Mesendoderm (in vitro differentiated cells): ENCODE measurements around the gene VWA2.
A peak's percentile ranks its signal among the peaks of the same experiment; 100 is the strongest.

Source experiments
- DNase-seq: peaks from one replicate; pipeline ENCODE4 v3.0.0; 2013
- H2AK5ac ChIP-seq: 2 replicates; pipeline ENCODE4 v1.6.1; 2013; ENCODE audit warnings: low read length, inconsistent platforms
- H2BK120ac ChIP-seq: 2 replicates; pipeline ENCODE4 v1.6.1; 2013; ENCODE audit warnings: low read depth, mild to moderate bottlenecking, low read length, moderate library complexity, mixed read lengths
- H2BK15ac ChIP-seq: replicated peaks from 2 replicates; pipeline ENCODE4 v1.6.1; 2013; ENCODE audit warnings: low read depth, mild to moderate bottlenecking, moderate library complexity
- H2BK5ac ChIP-seq: 2 replicates; pipeline ENCODE4 v1.6.1; 2013; ENCODE audit warnings: low read length, inconsistent platforms
- H3K18ac ChIP-seq: 2 replicates; pipeline ENCODE4 v1.6.1; 2013; ENCODE audit warnings: mild to moderate bottlenecking, low read length, mixed read lengths
- H3K23ac ChIP-seq: one replicate; pipeline ENCODE4 v1.6.1; 2013; ENCODE audit warnings: low read length
- H3K27ac ChIP-seq: 2 replicates; pipeline ENCODE4 v1.5.1; 2013; ENCODE audit warnings: low read depth, mild to moderate bottlenecking, inconsistent platforms, low read length, moderate library complexity
- H3K27me3 ChIP-seq: 2 replicates; pipeline ENCODE4 v1.6.1; 2013; ENCODE audit warnings: low read length, control low read depth, mild to moderate bottlenecking, inconsistent platforms; ENCODE audit not compliant: insufficient read depth, poor library complexity
- H3K36me3 ChIP-seq: 2 replicates; pipeline ENCODE4 v1.6.1; 2013; ENCODE audit warnings: low read length, inconsistent platforms; ENCODE audit not compliant: control insufficient read depth, insufficient read depth
- H3K4ac ChIP-seq: one replicate; pipeline ENCODE4 v1.6.1; 2013; ENCODE audit warnings: low read depth, mild to moderate bottlenecking, low read length, moderate library complexity
- H3K4me1 ChIP-seq: 2 replicates; pipeline ENCODE4 v1.6.1; 2013; ENCODE audit warnings: low read depth, low read length, inconsistent platforms; ENCODE audit not compliant: control insufficient read depth
- H3K4me2 ChIP-seq: 2 replicates; pipeline ENCODE4 v1.6.1; 2013; ENCODE audit warnings: low read length
- H3K4me3 ChIP-seq: 2 replicates; pipeline ENCODE4 v1.5.1; 2013; ENCODE audit warnings: mild to moderate bottlenecking, low read length
- H3K56ac ChIP-seq: one replicate; pipeline ENCODE4 v1.6.1; 2013; ENCODE audit warnings: low read length
- H3K79me1 ChIP-seq: 2 replicates; pipeline ENCODE4 v1.6.1; 2013; ENCODE audit warnings: low read length, inconsistent platforms
- H3K79me2 ChIP-seq: 2 replicates; pipeline ENCODE4 v1.6.1; 2013; ENCODE audit warnings: mild to moderate bottlenecking, low read length; ENCODE audit not compliant: control insufficient read depth, insufficient read depth
- H3K9ac ChIP-seq: 2 replicates; pipeline ENCODE4 v1.6.1; 2013; ENCODE audit warnings: low read length, inconsistent platforms
- H4K5ac ChIP-seq: one replicate; pipeline ENCODE4 v1.6.1; 2013; ENCODE audit warnings: low read length
- H4K8ac ChIP-seq: one replicate; pipeline ENCODE4 v1.6.1; 2013; ENCODE audit warnings: low read depth, mild to moderate bottlenecking, control low read depth, low read length, moderate library complexity
- WGBS: extraction: QIAGEN DNeasy Blood & Tissue Kit; methylation state at CpG from one replicate; pipeline ENCODE4 v1.1.7; 2013; ENCODE audit warnings: low lambda C conversion rate, missing lambda C conversion rate; ENCODE audit not compliant: insufficient coverage; ENCODE audit errors: extremely low coverage; 5-methylcytosine and 5-hydroxymethylcytosine counted together

The VWA2 gene

DNA sequence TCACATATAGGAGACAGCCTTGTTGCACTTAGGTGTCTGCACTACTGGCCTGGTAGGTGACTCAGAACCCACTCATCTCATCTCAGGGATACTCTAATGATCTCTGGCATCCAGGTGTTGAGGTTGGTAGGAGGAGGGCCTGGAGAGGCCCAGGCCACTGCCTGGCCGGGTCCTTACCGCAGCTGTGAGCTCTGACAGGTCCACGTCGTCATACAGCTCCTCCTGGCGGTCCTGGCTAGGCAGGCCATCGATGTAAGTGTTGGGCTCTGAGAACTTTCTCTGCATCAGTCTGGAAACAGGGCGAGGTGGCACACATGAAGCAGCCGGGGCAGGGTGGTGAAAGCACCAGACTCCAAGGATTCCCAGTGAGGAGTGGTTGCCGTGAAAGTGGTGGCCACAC, 62.1 kb downstream of the VWA2 start:
- H2BK15ac ChIP-seq, result no peak overlapping the region
- H3K4me2 ChIP-seq, result no peak overlapping the region
- no peak overlapping the region for H2AK5ac ChIP-seq
- DNase-seq, result peak; percentile 12
- no peak overlapping the region for H3K56ac ChIP-seq
- H3K18ac ChIP-seq, result no peak overlapping the region
- no peak overlapping the region for H3K23ac ChIP-seq
- H2BK120ac ChIP-seq, result no peak overlapping the region
- H3K4ac ChIP-seq, result no peak overlapping the region
- no peaks in the 10 kb centered on the region for H3K4me1 ChIP-seq
- no peaks in the 10 kb centered on the region for H3K79me2 ChIP-seq
- H3K4me3 ChIP-seq, result no peak overlapping the region
- no peak overlapping the region for H4K5ac ChIP-seq
- no peak overlapping the region for H3K9ac ChIP-seq
- H4K8ac ChIP-seq, result no peak overlapping the region
- H3K79me1 ChIP-seq, result no peaks in the 10 kb centered on the region
- no peaks in the 10 kb centered on the region for H3K27me3 ChIP-seq
- no peak overlapping the region for H3K27ac ChIP-seq
- no peaks in the 10 kb centered on the region for H3K36me3 ChIP-seq
- H2BK5ac ChIP-seq, result no peak overlapping the region
- no CpG with 5 or more reads among the region's 9 CpGs for WGBS

GRCh38 chr10:114301951-114302710, 63.1 kb downstream of the VWA2 start:
- Histone ChIP-seq H4K5ac (no peak overlapping the region), H3K9ac (no peak overlapping the region), H3K4me1 (no peaks in the 10 kb centered on the region), H2AK5ac (no peak overlapping the region), H3K4me3 (no peak overlapping the region), H3K23ac (no peak overlapping the region), H3K18ac (no peak overlapping the region), H3K27ac (no peak overlapping the region), H3K36me3 (no peaks in the 10 kb centered on the region), H3K79me2 (no peaks in the 10 kb centered on the region), H3K79me1 (no peaks in the 10 kb centered on the region), H2BK5ac (no peak overlapping the region), H3K4me2 (no peak overlapping the region), H4K8ac (no peak overlapping the region), H3K56ac (no peak overlapping the region), H2BK120ac (no peak overlapping the region), H3K4ac (no peak overlapping the region), H3K27me3 (no peaks in the 10 kb centered on the region), H2BK15ac (no peak overlapping the region)
- WGBS, result no CpG with 5 or more reads among the region's 14 CpGs
- no peak for DNase-seq

DNA sequence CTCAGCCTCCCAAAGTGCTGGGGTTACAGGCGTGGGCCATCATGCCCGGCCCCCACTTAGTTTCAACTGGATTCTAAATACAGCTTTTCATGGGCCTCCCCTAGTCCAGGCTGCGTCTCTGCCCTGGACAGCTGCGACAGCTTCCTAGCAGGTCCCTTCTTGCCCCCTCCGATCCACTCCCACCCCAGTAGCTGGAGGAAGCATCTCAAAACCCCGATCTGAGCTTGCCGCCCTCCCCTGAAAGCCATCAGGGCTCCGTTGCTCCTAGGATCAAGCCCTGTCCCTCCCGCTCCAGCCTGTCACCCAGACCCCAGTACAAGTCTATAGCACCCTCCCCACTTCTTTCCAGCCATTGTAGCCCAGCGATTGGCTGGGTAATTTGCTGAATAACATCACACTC, 64.5 kb downstream of the VWA2 start:
- no peaks in the 10 kb centered on the region for H3K79me1 ChIP-seq
- H2AK5ac ChIP-seq, result no peak overlapping the region
- no peaks in the 10 kb centered on the region for H3K36me3 ChIP-seq
- H2BK120ac ChIP-seq, result no peak overlapping the region
- no peak overlapping the region for H2BK5ac ChIP-seq
- no peaks in the 10 kb centered on the region for H3K4me1 ChIP-seq
- H2BK15ac ChIP-seq, result no peak overlapping the region
- no peak overlapping the region for H3K4ac ChIP-seq
- no peaks in the 10 kb centered on the region for H3K79me2 ChIP-seq
- no peak for DNase-seq
- no peak overlapping the region for H4K8ac ChIP-seq
- WGBS, result no CpG with 5 or more reads among the region's 10 CpGs
- H3K18ac ChIP-seq, result no peak overlapping the region
- no peak overlapping the region for H3K4me2 ChIP-seq
- no peak overlapping the region for H3K23ac ChIP-seq
- H3K9ac ChIP-seq, result no peak overlapping the region
- H3K56ac ChIP-seq, result no peak overlapping the region
- H3K27me3 ChIP-seq, result no peaks in the 10 kb centered on the region
- no peak overlapping the region for H3K27ac ChIP-seq
- no peak overlapping the region for H4K5ac ChIP-seq
- H3K4me3 ChIP-seq, result no peak overlapping the region

DNA sequence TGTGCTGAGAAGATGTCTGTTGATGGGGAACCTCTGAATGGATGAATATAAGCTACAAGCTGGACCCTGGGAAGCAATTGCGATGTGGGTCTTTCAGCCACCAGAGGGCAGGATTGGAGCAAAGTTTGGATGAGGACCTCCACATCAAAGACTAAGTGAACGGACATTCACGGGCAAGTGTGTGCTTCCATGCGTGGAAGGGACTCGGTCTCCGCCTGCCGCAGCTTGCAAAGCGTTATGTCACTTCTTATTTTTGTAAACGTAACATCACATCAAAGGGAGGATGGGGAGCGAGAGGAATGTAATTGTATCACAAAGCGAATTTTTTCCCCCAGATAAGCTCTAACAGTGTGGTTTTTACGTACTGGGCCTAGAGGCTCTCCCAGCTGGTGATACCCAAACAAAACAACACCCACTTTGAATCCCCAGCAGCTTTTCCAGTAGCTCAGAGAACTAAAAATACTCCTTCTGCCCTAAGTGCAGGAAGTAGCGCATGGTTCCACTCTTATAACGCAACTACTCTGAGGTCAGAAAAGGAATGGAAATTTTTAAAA, 65.0 kb downstream of the VWA2 start:
- no CpG with 5 or more reads among the region's 14 CpGs for WGBS

GRCh38 chr10:114304571-114305421, 65.7 kb downstream of the VWA2 start:
- H2BK120ac ChIP-seq, result no peak overlapping the region
- H2BK15ac ChIP-seq, result no peak overlapping the region
- peak overlapping the region; percentile 35 for H3K4me3 ChIP-seq
- DNase-seq, result peak; percentile 91
- H3K4me2 ChIP-seq, result peak overlapping the region; percentile 88
- H3K4me1 ChIP-seq, result no peaks in the 10 kb centered on the region
- H3K9ac ChIP-seq, result peak overlapping the region; percentile 43
- WGBS, result no CpG with 5 or more reads among the region's 41 CpGs
- H3K18ac ChIP-seq, result no peak overlapping the region
- H3K79me2 ChIP-seq, result no peaks in the 10 kb centered on the region
- H3K4ac ChIP-seq, result no peak overlapping the region
- no peak overlapping the region for H2BK5ac ChIP-seq
- peak overlapping the region; percentile 71 for H3K56ac ChIP-seq
- H3K23ac ChIP-seq, result no peak overlapping the region
- H4K8ac ChIP-seq, result no peak overlapping the region
- no peak overlapping the region for H3K27ac ChIP-seq
- H3K27me3 ChIP-seq, result no peaks in the 10 kb centered on the region
- no peaks in the 10 kb centered on the region for H3K36me3 ChIP-seq
- H3K79me1 ChIP-seq, result no peaks in the 10 kb centered on the region
- no peak overlapping the region for H2AK5ac ChIP-seq
- no peak overlapping the region for H4K5ac ChIP-seq

More for the DNA sequence above, 65.0 kb downstream of the VWA2 start:
- Histone ChIP-seq H3K4me3 (no peak overlapping the region), H3K56ac (peak overlapping the region; percentile 46), H3K4me2 (peak overlapping the region; percentile 31), H3K36me3 (no peaks in the 10 kb centered on the region), H4K5ac (no peak overlapping the region), H4K8ac (no peak overlapping the region), H3K4me1 (no peaks in the 10 kb centered on the region), H3K23ac (no peak overlapping the region), H3K79me2 (no peaks in the 10 kb centered on the region), H3K9ac (peak overlapping the region; percentile 31), H2AK5ac (no peak overlapping the region), H3K27me3 (no peaks in the 10 kb centered on the region), H2BK15ac (no peak overlapping the region), H3K4ac (no peak overlapping the region), H3K79me1 (no peaks in the 10 kb centered on the region), H2BK5ac (no peak overlapping the region), H2BK120ac (no peak overlapping the region), H3K27ac (no peak overlapping the region), H3K18ac (no peak overlapping the region)
- peak; percentile 84 for DNase-seq
